H9 (cell line): ENCODE data around the gene ASMTL. TPM values are rescaled to one million over a fixed set of nuclear protein-coding genes. Genes with fewer than 3 reads are reported as not detected.

Source experiments
- DNase-seq: peaks from one replicate; pipeline ENCODE4 v3.0.0-alpha.2; 2017
- H2AFZ ChIP-seq: one replicate; pipeline ENCODE4 v1.6.1; 2013; ENCODE audit warnings: mild to moderate bottlenecking, low read length, control low read depth, moderate library complexity
- H2AK5ac ChIP-seq: 2 replicates; pipeline ENCODE4 v1.6.1; 2013; ENCODE audit warnings: low read length, control low read depth, mixed read lengths; ENCODE audit not compliant: insufficient read length
- H2BK120ac ChIP-seq: one replicate; pipeline ENCODE4 v1.6.1; 2013; ENCODE audit warnings: low read depth, mild to moderate bottlenecking, low read length, control low read depth, inconsistent platforms; ENCODE audit not compliant: poor library complexity, severe bottlenecking
- H2BK12ac ChIP-seq: 2 replicates; pipeline ENCODE4 v1.6.1; 2013; ENCODE audit warnings: low read length, control low read depth, mixed read lengths, low read depth; ENCODE audit not compliant: insufficient read length
- H2BK15ac ChIP-seq: 2 replicates; pipeline ENCODE4 v1.6.1; 2013; ENCODE audit warnings: low read depth, low read length, control low read depth
- H2BK20ac ChIP-seq: one replicate; pipeline ENCODE4 v1.6.1; 2013; ENCODE audit warnings: low read depth, mild to moderate bottlenecking, low read length, control low read depth, inconsistent platforms; ENCODE audit not compliant: poor library complexity, severe bottlenecking
- H2BK5ac ChIP-seq: 2 replicates; pipeline ENCODE4 v1.6.1; 2013; ENCODE audit warnings: low read length, control low read depth, mixed read lengths; ENCODE audit not compliant: insufficient read length
- H3K14ac ChIP-seq: 2 replicates; pipeline ENCODE4 v1.6.1; 2013; ENCODE audit warnings: low read length, control low read depth; ENCODE audit not compliant: insufficient read depth
- H3K18ac ChIP-seq: 2 replicates; pipeline ENCODE4 v1.6.1; 2013; ENCODE audit warnings: low read depth, mild to moderate bottlenecking, mixed read lengths, low read length, control low read depth; ENCODE audit not compliant: insufficient read length
- H3K23ac ChIP-seq: 2 replicates; pipeline ENCODE4 v1.6.1; 2013; ENCODE audit warnings: low read length, control low read depth, mixed read lengths, low read depth; ENCODE audit not compliant: insufficient read length
- H3K23me2 ChIP-seq: 2 replicates; pipeline ENCODE4 v1.6.1; 2013; ENCODE audit warnings: low read depth, mild to moderate bottlenecking, mixed read lengths, low read length, control low read depth; ENCODE audit not compliant: insufficient read length, poor library complexity, severe bottlenecking
- H3K27ac ChIP-seq: 2 replicates; pipeline ENCODE4 v1.5.1; 2013; ENCODE audit warnings: low read length, control low read depth, mixed read lengths, low read depth; ENCODE audit not compliant: insufficient read length
- H3K27me3 ChIP-seq: 2 replicates; pipeline ENCODE4 v1.6.1; 2013; ENCODE audit warnings: low read length, control low read depth, inconsistent platforms; ENCODE audit not compliant: insufficient read depth
- H3K4ac ChIP-seq: 2 replicates; pipeline ENCODE4 v1.6.1; 2013; ENCODE audit warnings: low read depth, mild to moderate bottlenecking, control low read depth, inconsistent platforms, low read length, moderate library complexity
- H3K4me1 ChIP-seq: 2 replicates; pipeline ENCODE4 v1.6.1; 2013; ENCODE audit warnings: low read length, control low read depth, inconsistent platforms; ENCODE audit not compliant: insufficient read depth
- H3K4me2 ChIP-seq: 2 replicates; pipeline ENCODE4 v1.6.1; 2013; ENCODE audit warnings: low read length, control low read depth, mixed read lengths; ENCODE audit not compliant: insufficient read length, insufficient read depth
- H3K56ac ChIP-seq: 2 replicates; pipeline ENCODE4 v1.6.1; 2013; ENCODE audit warnings: low read depth, mild to moderate bottlenecking, mixed read lengths, low read length, control low read depth; ENCODE audit not compliant: insufficient read length
- H3K79me1 ChIP-seq: 2 replicates; pipeline ENCODE4 v1.6.1; 2013; ENCODE audit warnings: low read depth, mild to moderate bottlenecking, moderate library complexity, low read length, control low read depth, inconsistent platforms; ENCODE audit not compliant: insufficient read depth, poor library complexity, severe bottlenecking
- H3K79me2 ChIP-seq: 2 replicates; pipeline ENCODE4 v1.6.1; 2013; ENCODE audit warnings: low read length, control low read depth, inconsistent platforms; ENCODE audit not compliant: insufficient read depth
- H3K9ac ChIP-seq: 2 replicates; pipeline ENCODE4 v1.6.1; 2013; ENCODE audit warnings: low read length, control low read depth, mixed read lengths; ENCODE audit not compliant: insufficient read length; ENCODE audit errors: extremely low read depth
- H3K9me3 ChIP-seq: one replicate; pipeline ENCODE4 v1.6.1; 2013; ENCODE audit warnings: low read depth, low read length, inconsistent platforms; ENCODE audit not compliant: control insufficient read depth
- H3T11ph ChIP-seq: one replicate; pipeline ENCODE4 v1.6.1; 2013; ENCODE audit warnings: mild to moderate bottlenecking, low read length, control low read depth, inconsistent platforms
- H4K20me1 ChIP-seq: one replicate; pipeline ENCODE4 v1.6.1; 2013; ENCODE audit not compliant: control insufficient read depth, insufficient read length, insufficient read depth
- H4K5ac ChIP-seq: 2 replicates; pipeline ENCODE4 v1.6.1; 2013; ENCODE audit warnings: low read depth, mild to moderate bottlenecking, mixed read lengths, low read length, control low read depth; ENCODE audit not compliant: insufficient read length
- H4K8ac ChIP-seq: replicated peaks from 2 replicates; pipeline ENCODE4 v1.6.1; 2013; ENCODE audit warnings: low read length, control low read depth, mixed read lengths, low read depth; ENCODE audit not compliant: insufficient read length
- H4K91ac ChIP-seq: 2 replicates; pipeline ENCODE4 v1.6.1; 2013; ENCODE audit warnings: low read depth, mild to moderate bottlenecking, moderate library complexity, mixed read lengths, low read length, control low read depth; ENCODE audit not compliant: insufficient read length
- H3K27ac Mint-ChIP-seq, 3 experiments: 2 replicates in 2 of 3; 3 replicates in 1 of 3; pipeline ENCODE4 v1.8.0; 2020 to 2021; ENCODE audit warnings: mixed read lengths in 3 of 3, mild to moderate bottlenecking in 1 of 3, moderate library complexity in 1 of 3
- H3K27me3 Mint-ChIP-seq: 2 replicates; pipeline ENCODE4 v1.8.0; 2021; ENCODE audit warnings: low read depth, mild to moderate bottlenecking, moderate library complexity, mixed read lengths
- H3K36me3 Mint-ChIP-seq, 3 experiments: 2 replicates in 2 of 3; 3 replicates in 1 of 3; pipeline ENCODE4 v1.8.0; 2020 to 2021; ENCODE audit warnings: low read depth in 3 of 3, mixed read lengths in 3 of 3; ENCODE audit not compliant: insufficient read depth in 1 of 3
- H3K4me1 Mint-ChIP-seq, 2 experiments: 2 replicates each; pipeline ENCODE4 v1.8.0; 2020; ENCODE audit warnings: mixed read lengths in 2 of 2
- H3K4me3 Mint-ChIP-seq, 2 experiments: 2 replicates in 1 of 2; 3 replicates in 1 of 2; pipeline ENCODE4 v1.8.0; 2020 to 2021; ENCODE audit warnings: mild to moderate bottlenecking in 2 of 2, mixed read lengths in 2 of 2, moderate library complexity in 1 of 2
- H3K9me3 Mint-ChIP-seq, 2 experiments: 2 replicates in 1 of 2; 3 replicates in 1 of 2; pipeline ENCODE4 v1.8.0; 2020; ENCODE audit warnings: mild to moderate bottlenecking in 2 of 2, mixed read lengths in 2 of 2, moderate library complexity in 1 of 2
- CTCF ChIP-seq: fragments of 200-600 bp; sonication (generic); conservative IDR thresholded peaks from 3 replicates; pipeline ENCODE4 v1.8.0; 2021; ENCODE audit warnings: antibody characterized with exemption, mild to moderate bottlenecking
- WGBS: extraction: QIAGEN DNeasy Blood & Tissue Kit; methylation state at CpG from one replicate; pipeline ENCODE4 v1.1.7; 2013; ENCODE audit warnings: missing lambda C conversion rate, low lambda C conversion rate, mixed read lengths; ENCODE audit not compliant: insufficient read length; ENCODE audit errors: extremely low coverage; 5-methylcytosine and 5-hydroxymethylcytosine counted together
- total RNA-seq: library from RNA; stranded (reverse); gene quantifications from 2 replicates; pipeline ENCODE4 v1.2.1, GENCODE V29; 2021

The ASMTL gene
- total RNA-seq, 1 experiment from 2014 or later: 59.8 TPM

GRCh38 chrX:1357993-1358392, 94.7 kb downstream of the ASMTL start:
- Histone ChIP-seq H3K4me2 (no peak overlapping the region), H3K18ac (no peak overlapping the region)
- TF ChIP-seq CTCF: no peak

More at GRCh38 chrX:1357993-1358392, 94.7 kb downstream of the ASMTL start:
- Histone ChIP-seq H3K27ac (no peak overlapping the region), H4K91ac (no peak overlapping the region), H2AFZ (no peak overlapping the region), H3K79me1 (no peaks in the 10 kb centered on the region), H4K20me1 (no peaks in the 10 kb centered on the region), H2BK20ac (no peak overlapping the region), H3K56ac (no peak overlapping the region), H2BK15ac (no peak overlapping the region), H2AK5ac (no peak overlapping the region), H3K9ac (no peak overlapping the region), H2BK120ac (no peak overlapping the region), H3K23ac (no peak overlapping the region), H3K14ac (no peak overlapping the region), H2BK5ac (no peak overlapping the region), H3K4ac (no peak overlapping the region), H3K23me2 (no peaks in the 10 kb centered on the region), H3K79me2 (no peaks in the 10 kb centered on the region), H3K4me1 (no peaks in the 10 kb centered on the region; the same call in 1 of the 2 replicates), H3K27me3 (no peaks in the 10 kb centered on the region), H4K8ac (no peak overlapping the region), H2BK12ac (no peak overlapping the region), H3T11ph (no peak overlapping the region), H4K5ac (no peak overlapping the region), H3K9me3 (no peaks in the 10 kb centered on the region)
- H3K36me3 Mint-ChIP-seq: peaks cover 13 to 33% (median 25%) of the 10 kb centered on the region in 3 experiments; a peak in 6 of 7 replicates
- WGBS: no CpG with 5 or more reads among the region's 10 CpGs
- no peak for DNase-seq
- peaks cover 10 to 24% of the 10 kb centered on the region in 2 experiments for H3K4me1 Mint-ChIP-seq
- peaks cover 2 to 4% of the 10 kb centered on the region in 2 experiments; a peak in 2 of 5 replicates for H3K9me3 Mint-ChIP-seq
- no peak overlapping the region for H3K27ac Mint-ChIP-seq
- no peak overlapping the region for H3K4me3 Mint-ChIP-seq
- H3K27me3 Mint-ChIP-seq: peaks cover 2% of the 10 kb centered on the region; the same call in 1 of the 2 replicates
